DMS114 treated with DMSO at 0.1 percent for 48 hours (cell line): ENCODE measurements around the gene CCDC92B.
A peak's percentile ranks its signal among the peaks of the same experiment; 100 is the strongest.

Source experiments
- DNase-seq: peaks from one replicate; lab custom pipeline; 2025; ENCODE audit not compliant: unreplicated experiment; lab: John Stamatoyannopoulos, UW

CCDC92B gene

DNA sequence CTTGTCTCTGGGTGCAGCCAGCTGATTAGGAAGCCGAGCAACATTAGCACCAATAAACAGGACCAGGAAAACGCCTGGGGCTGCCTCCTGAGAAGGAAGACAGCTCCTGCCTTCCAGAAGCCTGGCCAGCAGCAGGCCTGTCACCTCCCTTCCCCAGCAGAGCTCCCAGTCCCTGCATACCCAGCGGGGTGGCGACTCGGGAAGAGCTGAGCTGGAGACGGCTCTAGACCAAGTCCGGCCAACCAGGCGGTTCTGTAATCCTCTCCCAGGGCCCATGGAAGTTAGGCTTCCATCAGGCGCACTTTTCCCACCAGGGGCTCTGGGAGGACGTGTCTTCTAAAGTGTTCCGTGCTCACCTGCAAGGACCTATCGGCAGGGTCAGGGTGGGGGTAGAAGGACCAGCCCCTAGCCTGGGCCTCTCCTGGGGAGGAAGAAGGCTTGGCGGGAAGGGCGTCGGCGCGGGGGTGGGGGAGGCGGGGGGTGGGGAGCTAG, 25.9 kb downstream of the CCDC92B start:
- no peak for DNase-seq

DNA sequence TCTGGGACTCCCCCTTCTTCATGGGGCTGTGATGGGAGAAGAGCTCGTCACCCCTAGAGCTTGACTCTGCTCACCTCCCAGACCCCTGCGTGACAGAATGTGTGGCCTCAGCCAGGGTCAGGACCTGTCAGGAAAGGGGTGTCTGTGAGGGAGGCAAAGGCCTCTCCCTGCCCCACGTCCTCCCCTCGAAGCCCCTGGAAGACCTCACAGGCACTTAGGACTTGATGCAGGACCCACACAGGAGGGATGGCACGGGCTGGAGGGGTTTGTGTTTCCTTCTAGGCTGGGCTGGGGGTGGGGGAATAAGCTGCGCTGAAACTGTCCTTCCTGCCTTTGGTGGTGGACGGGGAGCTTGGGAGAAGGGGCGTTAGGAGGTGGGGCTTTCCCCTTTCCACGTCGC, 26.8 kb downstream of the CCDC92B start:
- no peak for DNase-seq

DNA sequence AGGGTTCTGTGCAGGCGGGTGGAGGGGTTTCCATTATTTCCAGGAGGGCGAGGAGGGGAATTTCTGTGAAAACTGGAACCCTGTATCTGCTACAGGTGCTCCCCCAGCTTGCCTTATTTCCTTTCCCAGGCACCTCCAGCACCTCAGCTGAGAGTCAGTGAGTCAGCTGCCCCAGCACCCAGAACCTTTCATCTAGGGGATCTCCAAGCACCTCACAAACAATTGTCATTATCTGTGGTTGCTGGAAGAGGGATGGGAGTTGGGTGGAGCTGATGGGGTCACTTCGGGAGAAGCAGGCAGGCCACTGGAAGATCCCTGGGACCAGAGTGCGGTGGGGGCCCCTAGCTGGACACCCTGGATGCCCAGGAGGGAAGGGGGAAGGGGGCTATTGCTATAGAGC, 27.8 kb downstream of the CCDC92B start:
- DNase-seq = no peak

GRCh38 chr17:2719861-2720260, 29.6 kb downstream of the CCDC92B start:
- no peak for DNase-seq

GRCh38 chr17:2718150-2718938, 31.1 kb downstream of the CCDC92B start:
- DNase-seq = no peak

DNA sequence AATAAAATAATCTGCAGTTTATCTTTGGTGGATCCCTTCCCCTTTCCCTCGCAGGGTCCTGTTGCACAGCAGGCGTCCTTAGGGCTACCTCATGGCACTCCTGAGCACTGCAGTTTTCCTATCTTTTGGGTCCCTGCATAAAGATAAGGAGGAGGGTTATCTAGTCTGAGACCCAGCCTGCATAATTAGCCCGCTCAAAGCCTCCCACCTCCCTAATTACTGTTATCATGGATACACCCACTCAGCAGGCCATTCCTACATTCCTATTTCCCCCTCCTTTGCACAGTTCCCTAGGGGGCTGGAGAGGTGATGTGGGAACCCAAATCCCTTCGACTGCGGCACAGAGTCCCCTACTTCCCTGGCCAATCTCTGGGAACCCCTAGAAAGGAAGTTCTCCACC, 32.8 kb downstream of the CCDC92B start:
- no peak for DNase-seq

- no peak for DNase-seq
Measured at GRCh38 chr17:2713881-2714280, 35.6 kb downstream of the CCDC92B start.

DNA sequence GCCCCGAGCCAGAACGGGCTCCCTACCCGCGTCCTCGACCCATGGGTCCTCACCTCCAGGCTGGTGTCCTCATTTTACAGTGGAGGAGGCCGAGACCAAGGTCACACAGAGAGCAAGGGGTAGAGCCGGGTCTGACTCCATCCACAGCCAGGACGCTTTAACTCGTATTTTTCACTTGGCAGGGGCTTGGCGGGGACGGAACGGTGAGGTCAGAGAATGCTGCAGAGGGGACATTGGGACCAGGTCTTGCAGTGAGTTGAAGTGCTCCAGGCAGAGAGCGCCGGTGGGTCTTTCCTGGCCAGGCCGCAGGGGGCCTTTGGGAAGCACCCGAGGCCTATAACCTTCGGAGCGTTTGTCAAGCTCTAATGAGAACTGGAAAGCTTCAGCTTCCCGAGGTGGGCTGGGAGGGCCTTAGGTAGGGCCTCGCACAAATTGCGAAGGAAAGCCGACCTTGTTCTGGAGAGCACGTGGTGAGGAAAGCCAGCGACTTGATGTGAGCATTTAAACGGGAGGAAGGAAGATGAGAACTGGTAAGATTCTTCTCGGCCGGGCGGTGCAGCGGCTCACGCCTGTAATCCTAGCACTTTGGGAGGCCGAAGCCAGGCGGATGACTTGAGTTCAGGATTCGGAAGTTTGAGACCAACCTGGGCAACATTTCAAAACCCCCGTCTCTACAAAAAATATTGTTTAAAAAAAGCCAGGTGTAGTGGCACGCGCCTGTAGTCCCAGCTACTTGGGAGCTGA, 37.0 kb downstream of the CCDC92B start:
- no peak for DNase-seq

- DNase-seq = peak; percentile 74
Measured at GRCh38 chr17:2711608-2712299, 37.7 kb downstream of the CCDC92B start, which contains the start of gene CLUH. Gene CLUH (minus strand): TSS chr17:2711764. CDS start chr17:2711661, 103 bp downstream.

- no peak for DNase-seq
Measured at GRCh38 chr17:2710803-2711607, 38.4 kb downstream of the CCDC92B start.

- DNase-seq = no peak
Measured at GRCh38 chr17:2710071-2710802, 39.2 kb downstream of the CCDC92B start.

DNA sequence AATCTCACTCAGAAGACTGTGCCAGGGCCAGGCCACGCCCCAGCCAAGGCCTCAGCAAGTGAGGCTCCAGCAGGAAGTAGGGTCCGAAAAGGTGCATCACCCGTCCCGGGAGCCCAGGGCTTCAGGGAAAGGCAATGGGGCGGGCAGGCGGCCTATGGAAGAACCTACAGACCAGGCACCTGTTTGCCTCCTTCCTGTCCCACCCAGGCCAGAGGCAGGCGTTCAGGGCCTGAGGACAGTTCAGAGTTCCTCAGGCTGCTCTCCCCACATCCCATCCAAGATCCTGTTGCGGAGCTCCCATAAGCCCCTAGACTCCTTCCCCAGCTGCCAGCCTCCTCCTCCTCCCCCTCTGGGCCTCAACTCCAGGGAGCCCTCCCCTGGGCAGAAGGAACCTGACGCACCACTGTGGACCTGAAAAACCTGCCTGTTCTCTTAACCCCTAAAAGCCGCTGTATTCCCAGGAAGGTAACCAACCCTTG, 40.2 kb downstream of the CCDC92B start:
- DNase-seq = no peak

DNA sequence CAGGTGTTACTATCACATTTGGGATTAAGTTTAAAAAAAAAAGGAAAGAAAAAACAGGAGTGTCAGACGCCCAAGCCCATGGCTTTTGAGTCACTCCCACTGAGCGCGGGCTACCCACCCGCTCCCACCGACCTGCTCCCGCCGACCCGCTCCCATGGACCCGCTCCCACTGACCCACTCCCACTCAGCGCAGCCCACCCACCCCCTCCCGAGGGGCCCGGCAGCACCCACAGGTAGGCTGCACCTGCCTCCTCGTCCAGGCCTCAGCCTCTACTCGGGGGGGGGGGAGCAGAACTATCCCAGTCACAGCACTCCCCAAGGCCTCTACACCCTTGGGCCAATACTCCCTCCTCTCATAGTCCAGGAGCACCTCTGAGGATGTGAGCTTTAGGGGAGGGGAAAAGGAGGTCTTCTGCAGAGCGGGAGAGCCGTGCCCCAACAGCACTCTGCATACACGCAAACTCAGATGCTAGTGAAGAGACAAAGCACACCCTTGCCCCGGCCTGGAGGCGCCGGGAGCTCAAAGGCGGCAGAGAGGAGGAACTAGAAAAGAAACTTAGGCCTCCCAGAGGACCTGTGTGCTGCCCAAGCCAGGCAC, 40.8 kb downstream of the CCDC92B start:
- no peak for DNase-seq

GRCh38 chr17:2707721-2708584, 41.5 kb downstream of the CCDC92B start:
- DNase-seq = no peak

- DNase-seq = no peak
Measured at GRCh38 chr17:2706911-2707510, 42.4 kb downstream of the CCDC92B start.

GRCh38 chr17:2705888-2706795, 43.3 kb downstream of the CCDC92B start:
- no peak for DNase-seq

DNA sequence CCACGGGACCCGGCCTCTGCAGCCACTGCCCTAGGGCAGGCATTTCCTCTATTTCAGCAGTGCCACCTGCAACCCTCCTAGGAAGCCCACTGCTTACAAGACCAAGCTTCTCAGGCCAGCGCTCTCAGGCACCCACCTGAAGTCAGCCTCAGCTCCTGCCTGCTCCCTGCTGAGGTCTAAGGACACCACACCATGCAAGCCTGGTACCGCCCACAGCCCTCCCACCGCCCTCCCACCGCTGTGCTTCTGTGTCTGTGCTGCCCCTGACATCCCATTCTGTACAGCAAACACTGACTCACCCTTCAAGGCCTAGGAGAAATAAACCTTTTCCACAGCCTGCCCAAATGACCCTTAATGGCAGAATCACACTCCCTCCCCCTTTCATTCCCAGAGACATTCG, 44.2 kb downstream of the CCDC92B start:
- DNase-seq = no peak
